NCI-H82 (cell line): ENCODE results near the gene P2RY1.
"Not testable (repeated sequence)": the region's sequence is repeated elsewhere in the genome, so short reads cannot be mapped to it uniquely, and the experiment has no call there.

ENCODE experiments used
- DNase-seq: peaks from one replicate; lab custom pipeline; 2025; lab: John Stamatoyannopoulos, UW

The P2RY1 gene

DNA sequence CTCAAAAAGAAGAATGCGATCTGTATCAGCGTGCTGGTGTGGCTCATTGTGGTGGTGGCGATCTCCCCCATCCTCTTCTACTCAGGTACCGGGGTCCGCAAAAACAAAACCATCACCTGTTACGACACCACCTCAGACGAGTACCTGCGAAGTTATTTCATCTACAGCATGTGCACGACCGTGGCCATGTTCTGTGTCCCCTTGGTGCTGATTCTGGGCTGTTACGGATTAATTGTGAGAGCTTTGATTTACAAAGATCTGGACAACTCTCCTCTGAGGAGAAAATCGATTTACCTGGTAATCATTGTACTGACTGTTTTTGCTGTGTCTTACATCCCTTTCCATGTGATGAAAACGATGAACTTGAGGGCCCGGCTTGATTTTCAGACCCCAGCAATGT lies 1.3 kb downstream of the P2RY1 start:
- no peak for DNase-seq

DNA sequence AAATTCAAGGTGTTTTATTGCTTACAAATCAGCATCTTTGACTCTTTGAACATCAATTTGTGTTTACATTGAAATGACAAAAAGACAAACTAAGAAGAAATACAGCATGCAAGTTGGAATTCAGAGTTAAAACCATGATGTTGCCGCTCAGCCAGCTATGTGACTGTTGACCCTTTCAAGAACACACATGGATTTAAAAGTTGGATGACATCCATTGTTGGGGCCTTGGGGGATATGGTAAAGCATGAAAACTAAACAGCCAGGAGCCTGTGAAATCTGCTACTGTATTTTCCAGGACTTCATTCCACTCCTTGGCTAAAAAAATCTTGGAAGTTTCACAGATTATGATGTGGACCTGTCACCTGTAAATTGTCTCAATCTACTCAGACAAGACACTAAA lies 4.6 kb downstream of the P2RY1 start:
- DNase-seq, result no peak

DNA sequence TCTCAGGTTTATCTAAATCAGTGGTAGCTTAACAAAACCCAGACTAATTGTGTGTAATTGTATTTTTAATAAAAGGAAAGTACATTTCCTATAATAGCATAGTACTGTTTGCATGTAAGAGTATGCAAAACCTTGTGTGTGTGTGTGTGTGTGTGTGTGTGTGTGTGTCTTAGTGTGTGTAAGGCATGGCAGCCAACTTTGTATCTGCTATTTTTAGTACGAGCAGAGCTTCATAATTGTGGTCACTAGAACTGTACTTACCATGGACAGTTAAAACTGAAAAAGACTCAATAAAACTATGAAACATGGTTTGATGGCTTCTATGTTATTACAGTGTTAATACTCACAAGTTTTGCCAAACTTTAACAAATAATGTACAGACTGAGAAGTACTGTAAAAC lies 6.2 kb downstream of the P2RY1 start:
- DNase-seq, result peak; percentile 16

DNA sequence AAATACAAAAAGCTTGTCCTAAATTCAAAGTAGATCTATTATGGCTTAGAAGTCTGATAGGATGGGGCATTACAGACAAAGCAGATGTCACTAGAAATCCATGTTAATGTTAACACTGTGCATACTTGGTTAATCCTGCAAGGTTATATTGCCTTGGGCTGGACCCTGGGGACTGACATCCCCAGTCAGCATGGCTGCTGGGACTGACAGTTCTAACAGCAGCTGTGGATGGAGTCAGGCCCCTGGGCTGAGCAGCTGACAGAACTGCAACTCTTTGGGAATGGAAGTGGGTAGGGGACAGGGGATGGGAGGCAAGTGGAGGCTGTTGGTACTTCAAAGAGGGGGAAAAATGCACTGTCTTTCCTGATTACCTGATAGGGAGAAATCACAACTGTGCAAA lies 7.5 kb downstream of the P2RY1 start:
- peak; percentile 94 for DNase-seq

DNA sequence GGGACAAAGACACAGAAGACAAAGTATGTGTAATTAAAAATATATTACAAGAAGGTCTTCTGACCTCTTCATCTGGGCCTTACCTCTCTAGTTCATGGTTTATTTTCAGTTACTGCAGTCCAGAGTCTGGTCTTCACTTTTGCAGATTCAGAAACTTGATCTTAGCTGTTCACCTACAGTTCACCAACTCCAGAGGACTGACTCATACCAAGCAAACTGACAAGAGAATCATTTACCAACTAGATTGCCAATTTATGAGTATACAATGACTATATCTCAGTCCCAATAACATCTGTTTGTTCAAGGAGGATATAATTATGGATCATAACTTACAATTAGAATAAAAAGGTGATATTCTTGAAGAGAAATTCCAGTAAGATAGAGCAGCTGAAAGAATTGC lies 9.0 kb downstream of the P2RY1 start:
- DNase-seq, result no peak

DNA sequence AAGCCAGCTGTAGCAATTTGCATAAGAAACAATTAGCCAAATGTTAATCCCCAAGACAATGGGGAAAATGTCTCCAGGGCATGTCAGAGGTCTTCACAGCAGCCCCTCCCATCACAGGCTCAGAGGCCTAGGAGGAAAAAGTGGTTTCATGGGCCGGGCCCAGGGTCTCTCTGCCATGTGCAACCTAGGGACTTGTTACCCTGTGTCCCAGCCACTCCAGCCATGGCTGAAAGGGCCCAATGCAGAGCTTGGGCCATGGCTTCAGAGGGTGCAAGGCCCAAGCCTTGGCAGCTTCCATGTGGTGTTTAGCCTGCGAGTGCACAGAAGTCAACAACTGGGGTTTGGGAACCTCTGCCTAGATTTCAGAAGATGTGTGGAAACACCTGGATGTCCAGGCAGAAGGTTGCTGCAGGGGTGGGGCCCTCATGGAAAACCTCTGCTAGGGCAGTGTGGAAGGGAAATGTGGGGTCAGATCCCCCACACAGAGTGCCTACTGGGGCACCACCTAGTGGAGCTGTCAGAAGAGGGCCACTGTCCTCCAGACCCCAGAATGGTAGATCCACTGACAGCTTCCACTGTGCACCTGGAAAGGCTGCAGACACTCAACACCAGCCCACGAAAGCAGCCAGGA lies 11.8 kb downstream of the P2RY1 start:
- DNase-seq, result not testable (repeated sequence)

DNA sequence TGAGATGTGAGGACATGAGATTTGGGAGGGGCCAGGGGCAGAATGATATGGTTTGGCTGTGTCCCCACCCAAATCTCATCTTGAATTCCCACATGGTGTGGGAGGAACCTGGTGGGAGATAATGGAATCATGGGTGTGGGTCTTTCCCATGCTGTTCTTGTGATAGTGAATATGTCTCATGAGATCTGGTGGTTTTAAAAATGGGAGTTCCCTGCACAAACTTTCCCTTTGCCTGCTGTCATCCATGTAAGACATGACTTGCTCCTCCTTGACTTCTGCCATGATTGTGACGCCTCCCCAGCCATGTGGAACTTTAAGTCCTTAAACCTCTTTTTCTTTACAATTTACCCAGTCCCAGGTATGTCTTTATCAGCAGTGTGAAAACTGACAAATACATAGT lies 12.7 kb downstream of the P2RY1 start:
- not testable (repeated sequence) for DNase-seq

DNA sequence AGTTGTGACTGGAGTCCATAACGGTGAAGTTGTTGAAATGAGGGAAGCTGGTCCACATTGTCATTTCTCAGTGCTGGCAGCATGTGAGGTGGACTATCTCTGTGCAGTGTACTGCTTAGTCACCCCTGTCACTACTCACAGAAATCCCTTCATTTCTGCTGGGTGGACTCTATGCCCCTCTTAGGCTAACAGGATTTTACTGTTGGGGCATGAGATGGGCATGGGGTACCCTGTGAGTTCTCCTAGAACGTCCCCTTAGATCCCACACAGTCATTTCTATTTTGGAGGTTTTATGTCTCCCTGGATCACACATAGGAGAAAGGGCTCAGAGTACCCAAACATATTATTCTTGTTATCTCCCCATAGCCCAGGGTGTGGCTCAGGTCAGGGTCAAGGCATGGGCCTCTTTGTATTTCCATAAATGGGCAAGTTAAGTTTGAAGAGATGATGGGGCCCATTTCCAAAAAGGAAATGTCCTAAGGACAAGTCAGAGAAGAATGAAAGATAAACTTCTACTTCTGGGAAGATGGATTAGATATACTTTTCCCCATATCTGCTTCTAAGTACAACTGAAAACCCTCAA lies 15.2 kb downstream of the P2RY1 start:
- DNase-seq, result no peak

DNA sequence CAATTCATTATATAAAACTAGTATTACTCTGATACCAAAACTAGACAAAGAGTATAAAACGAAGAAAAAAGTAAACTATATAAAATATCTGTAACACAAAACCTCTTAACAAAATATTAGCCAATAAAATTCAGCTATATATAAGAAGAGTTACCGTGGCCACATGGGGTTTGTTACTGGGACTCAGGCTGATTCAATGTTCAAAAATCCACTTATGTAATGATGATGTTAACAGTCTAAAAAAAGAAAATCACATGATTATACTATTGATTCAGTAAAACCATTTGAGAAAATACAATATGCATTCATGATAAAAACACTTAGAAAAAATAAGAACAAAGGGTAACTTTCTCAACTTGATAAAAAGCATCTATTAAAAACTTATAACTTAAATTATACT lies 18.3 kb downstream of the P2RY1 start:
- no peak for DNase-seq

DNA sequence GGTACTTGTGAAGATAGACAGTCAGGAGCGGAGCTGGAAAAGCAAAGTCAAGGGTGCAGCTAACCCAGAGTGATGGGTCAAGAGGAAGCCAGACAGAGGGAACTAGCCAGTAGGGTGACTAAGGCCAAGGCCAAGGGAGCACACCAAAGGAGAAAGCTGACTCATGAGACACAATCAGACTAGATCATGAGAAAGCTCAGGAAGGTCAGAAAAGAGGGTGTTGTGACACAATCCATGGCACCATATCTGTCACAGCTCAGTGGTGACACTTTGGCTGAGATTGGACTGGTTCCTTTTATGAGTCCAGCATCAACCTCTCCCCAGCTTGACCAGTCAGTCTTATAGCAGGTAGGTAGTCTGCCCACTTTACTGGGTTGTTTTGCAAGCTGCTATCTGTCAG lies 22.2 kb downstream of the P2RY1 start:
- no peak for DNase-seq

DNA sequence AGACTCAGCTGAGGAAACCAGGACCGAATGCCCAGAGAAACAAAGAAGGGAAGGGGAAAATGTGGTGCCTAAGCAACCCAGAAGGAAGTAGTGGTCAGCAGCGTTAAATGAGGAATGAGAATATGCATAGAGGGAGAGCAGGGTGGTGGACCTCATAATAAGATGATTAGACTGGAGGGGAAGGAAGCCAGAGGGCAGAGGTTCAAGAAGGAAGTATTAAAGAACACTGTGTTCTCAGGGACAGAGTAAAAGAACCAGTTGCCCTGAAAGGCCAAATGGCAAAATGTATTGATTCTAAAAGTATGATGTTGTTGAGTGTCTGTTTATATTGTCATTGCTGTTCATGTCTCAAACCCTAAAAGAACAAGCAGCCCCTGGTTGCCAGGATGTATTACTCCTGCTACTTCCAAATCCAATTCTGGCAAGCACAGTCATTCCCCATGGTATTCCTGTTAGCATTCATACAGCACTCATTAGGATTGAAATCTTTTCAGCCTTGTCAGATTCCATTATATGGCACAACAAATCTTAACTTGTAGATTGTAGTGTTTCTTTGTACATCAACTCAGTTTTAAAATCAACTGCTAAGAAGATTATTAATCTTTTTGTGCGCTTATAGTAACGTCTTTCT lies 23.4 kb downstream of the P2RY1 start:
- DNase-seq, result peak; percentile 40

DNA sequence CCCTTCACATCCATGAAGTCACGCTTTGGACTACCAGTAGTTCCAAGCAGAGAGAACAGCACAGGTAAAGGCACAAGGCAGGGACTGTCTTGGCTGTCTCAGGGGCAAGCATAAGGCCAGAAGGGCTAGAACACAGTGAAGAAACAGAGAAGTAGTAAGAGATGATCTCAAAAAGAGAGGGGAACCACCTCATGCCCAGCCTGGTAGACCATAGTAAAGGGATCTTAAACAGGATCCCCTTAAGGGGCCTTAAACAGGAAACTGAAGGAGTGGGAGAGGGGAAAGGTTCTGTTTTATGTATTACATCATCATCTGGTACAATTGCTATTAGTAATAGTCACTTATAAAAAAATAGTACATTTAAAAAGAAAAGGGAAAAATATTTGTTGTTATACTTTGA lies 25.8 kb downstream of the P2RY1 start:
- no peak for DNase-seq

DNA sequence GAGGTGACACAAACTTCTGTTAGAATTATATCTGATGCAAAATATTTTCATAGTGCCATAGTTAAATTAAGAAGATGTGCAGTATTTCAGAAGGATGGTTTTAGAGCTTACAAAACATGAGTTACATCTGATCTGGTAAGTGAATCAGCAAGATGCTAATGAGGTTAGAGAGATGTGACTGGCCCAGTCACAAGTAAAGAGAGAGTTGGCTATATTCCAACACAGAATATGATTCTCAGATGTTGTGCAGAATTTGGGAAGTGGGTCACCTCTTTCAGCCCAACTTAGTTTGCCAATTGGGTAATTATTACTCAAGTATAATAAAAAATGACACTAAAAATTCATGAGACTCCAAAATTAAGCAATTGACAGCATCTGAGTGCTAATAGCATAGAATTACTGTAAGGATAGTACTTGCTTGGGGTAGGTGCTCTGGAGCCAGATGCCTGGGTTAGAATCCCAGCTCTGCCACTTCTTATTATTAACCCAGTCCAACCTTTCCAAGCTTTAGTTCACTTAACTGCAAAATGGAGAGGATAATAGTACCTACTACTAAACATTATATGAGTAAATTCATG lies 30.8 kb downstream of the P2RY1 start:
- peak; percentile 43 for DNase-seq

DNA sequence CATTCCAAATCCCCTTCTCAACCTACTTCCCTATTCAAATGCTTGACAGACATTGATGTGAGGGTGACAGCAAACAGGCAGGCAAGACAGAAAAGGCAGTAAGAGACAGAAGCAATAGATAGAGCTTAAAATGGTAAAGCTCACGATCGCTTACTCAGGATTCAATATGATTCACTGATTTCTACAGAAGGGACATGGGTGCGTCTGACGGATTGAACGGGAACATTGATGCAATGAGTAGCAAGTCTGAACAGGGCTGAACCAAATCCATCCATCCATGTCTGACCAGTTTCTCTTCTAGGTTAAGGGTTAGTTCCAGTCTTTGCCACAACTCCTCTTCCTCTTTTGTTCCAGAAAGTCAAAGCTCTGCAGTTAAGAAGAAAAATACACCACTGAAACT lies 35.1 kb downstream of the P2RY1 start:
- no peak for DNase-seq

DNA sequence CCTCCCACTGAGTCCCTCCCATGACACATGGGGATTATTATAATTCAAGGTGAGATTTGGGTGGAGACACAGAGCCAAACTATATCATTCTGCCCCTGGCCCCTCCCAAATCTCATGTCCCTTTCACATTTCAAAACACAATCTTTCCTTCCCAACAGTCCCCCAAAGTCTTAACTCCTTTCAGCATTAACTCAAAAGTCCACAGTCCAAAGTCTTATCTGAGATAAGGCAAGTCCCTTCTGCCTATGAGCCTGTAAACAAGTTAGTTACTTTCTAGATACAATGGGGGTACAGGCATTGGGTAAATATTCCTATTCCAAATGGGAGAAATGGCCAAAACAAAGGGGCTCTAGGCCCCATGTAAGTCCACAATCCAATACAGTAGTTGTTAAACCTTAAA lies 38.4 kb downstream of the P2RY1 start:
- not testable (repeated sequence) for DNase-seq

DNA sequence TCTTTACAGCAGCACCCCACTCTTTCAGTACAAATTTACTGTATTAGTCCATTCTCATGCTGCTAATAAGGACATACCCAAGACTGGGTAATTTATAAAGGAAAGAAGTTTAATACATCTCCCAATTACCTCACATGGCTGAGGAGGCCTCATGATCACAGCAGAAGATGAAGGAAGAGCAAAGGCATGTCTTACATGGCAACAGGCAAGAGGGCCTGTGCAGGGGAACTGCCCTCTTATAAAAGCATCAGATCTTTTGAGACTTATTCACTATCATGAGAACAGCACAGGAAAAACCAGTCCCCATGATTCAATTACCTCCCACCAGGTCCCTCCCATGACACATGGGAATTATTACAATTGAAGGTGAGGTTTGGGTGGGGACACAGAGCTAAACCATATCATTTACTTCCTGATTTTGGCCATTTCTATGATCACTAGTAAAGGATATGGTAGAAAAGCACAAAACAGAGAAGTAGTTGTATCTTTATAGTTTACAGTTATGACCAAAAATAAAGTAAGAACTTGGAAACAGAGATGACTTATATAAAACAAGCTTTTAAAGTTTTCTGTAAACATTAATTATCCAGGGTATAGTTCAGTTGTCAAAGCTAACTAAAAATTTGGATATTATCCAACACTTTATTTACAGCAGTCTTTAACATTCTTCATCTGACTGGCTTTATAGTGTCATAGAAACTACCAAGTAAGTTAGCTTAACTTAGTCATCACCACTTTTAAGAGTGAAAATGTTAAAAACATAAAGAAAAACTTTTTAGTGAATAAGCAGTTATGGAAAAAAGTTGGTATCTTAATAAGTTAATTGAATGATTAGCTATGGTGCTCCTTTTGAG lies 40.2 kb downstream of the P2RY1 start:
- DNase-seq, result no peak

DNA sequence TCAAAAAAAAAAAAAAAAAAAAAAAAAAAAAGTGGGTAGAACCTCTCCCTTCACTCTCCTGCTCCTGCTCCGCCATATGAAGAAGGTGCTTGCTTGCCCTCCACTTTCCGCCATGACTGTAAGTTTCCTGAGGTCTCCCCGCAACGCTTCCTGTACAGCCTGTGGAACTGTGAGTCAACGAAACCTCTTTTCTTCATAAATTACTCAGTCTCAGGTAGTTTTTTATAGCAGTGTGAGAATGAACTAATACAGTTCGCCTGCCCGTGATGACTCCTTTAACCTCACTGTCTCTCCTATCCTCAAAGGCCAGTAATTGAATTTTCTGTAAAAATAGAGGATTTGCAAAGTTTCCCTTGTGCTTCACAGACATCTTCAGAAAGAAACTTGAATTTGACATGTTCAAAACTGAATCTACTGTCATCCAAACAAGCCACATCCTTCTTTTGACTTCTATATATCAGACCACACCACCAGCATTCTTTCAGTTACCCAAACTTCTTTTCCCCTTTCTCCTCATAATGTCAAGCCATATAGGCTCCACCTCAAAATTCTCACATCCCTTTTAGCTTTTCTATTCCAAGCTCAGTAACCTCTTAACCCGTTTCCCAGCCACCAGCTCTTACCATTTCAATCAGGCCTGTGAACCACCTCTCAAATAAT lies 44.3 kb downstream of the P2RY1 start:
- DNase-seq, result no peak

DNA sequence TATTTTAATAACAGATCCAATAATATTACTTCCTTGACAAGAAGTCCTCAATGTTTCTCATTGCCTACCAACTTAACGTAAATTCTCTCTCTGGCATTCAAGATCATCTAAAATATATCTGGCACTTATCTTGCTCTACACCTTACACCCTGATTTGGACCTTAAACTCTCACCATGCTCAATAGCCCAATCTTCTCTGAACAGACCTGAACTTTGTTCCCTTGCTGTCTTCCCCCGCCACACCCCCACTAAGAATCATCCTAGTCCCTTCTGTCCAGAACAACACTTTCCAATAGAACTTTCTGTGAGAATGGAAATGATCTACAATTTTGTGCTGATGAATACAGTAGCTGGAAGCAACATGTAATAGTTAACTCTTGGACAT lies 44.9 kb downstream of the P2RY1 start:
- DNase-seq, result no peak

DNA sequence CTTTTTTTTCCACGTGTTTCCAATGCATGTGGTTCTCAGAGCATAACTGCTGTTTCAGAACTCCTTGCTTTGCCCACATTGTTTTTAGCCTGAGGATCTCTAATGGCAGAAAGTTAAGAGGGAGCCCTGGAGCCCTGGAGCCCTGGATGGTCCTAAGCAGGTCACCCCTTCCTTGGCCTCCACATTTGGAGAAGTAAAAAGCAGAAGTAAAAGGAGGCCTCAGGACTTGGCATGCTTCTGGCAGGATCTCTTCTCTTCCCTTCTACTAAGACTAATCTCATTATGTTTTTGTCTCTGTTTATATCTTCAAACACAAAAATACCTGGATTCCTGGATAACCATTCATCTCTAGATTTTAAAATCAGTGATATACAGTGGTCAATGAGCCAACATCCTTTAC lies 50.1 kb downstream of the P2RY1 start:
- DNase-seq, result peak; percentile 24
